Stimulated activated CD4-positive, alpha-beta T cell treated with anti-CD3 and anti-CD28 coated beads, Interleukin-2, amount 100 ng/mL, for 24 hours (primary cell): ENCODE measurements around the gene LRMDA.

Experiments
- DNase-seq, 2 donors: peaks; one replicate each; pipeline ENCODE4 v3.0.0-alpha.2; 2020

The LRMDA gene

DNA sequence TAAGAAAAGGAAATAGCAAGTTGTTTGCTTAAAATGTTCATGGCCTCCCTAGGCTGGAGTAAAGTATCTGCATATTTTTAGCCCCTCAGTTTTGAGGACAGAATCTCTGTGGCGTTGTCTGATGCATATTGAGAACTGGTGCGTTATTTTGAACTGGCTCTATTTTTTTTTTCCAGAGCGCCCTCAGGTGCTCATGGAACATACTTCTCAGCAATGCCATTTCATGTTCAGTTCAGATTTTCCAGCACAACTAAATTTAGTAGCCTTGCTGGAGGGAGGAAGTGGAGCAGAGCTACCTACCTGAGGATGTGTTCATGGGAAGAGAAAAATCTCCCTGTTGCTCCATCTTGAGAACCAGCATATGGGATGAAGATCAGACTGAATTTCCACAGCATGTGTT, 870.5 kb downstream of the LRMDA start:
- DNase-seq, result no peak

DNA sequence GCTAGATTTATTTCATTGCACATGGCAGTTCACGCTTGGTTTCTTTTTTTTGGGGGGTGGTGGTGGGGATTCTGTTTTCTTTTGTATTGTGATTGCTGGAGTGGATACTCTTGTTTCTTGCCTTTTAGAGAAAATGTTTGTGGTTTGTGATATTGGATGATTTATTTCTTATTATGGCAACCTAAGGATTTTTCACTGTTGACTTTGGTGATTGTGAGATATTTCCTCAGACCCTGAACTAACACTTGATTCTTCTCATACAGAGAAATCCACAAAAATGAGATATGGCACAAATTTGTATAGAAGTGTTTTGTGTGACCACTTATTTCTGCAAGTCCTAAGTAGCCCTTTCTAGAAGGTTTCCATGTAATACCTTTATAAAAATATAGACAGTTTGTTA, 871.1 kb downstream of the LRMDA start:
- DNase-seq, result no peak

DNA sequence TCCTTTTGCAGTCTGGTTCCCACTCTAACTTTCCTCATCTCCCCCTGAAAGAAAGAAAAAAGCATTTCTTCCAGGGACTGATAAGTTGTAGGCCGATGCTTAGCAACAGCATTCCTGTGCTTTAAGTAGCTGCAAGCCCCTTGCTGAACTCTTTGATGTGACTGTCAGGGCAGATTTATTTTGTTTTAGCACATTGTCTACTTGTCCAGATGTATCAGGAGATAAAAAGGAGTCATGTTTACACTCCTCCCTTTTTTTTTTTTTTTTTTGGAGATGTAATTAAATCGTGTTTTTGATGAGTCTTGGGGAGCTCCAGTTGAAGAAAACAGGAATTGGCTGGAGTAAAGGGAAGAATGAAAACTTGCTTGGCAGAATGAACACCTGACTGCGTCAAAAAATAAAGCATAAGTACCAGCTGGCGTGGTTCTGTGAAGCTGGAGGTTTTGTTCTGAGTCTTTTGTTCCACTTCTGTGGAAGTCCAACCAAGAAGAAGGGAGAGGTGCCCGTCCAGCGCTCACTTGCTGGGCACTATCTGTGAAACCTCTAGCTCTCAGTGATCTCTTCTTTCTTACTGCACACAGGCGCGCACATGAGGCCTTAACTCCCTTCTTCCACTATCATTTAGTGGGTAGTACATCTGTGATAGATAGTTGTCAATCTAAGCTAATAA, 871.7 kb downstream of the LRMDA start:
- no peak for DNase-seq

- peak; percentile 12 to 18 for DNase-seq
These were observed 872.4 kb downstream of the LRMDA start for GRCh38 chr10:76303682-76304316.

- no peak for DNase-seq
These were observed 874.6 kb downstream of the LRMDA start for GRCh38 chr10:76305930-76306615.

DNA sequence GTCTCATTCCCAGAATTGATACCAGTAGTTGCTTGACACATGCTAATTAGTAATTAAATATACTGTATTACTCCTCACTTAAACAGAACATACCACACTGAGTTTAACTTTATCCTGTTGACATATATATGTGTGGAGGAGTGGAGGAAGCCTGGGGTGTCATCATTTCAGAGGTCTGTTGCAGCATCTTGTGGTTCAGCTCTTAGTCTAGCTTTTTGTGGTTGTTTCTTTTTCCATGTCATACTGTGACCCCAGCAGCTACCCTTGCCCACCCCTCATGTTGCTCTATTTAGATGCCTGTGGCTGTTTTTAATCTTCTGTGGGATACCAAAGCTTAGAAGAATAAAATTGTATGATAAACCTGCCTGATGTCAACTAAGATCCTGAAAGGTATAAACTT, 875.4 kb downstream of the LRMDA start:
- no peak for DNase-seq

- DNase-seq, result no peak
These were observed 877.6 kb downstream of the LRMDA start for GRCh38 chr10:76309070-76309469.

DNA sequence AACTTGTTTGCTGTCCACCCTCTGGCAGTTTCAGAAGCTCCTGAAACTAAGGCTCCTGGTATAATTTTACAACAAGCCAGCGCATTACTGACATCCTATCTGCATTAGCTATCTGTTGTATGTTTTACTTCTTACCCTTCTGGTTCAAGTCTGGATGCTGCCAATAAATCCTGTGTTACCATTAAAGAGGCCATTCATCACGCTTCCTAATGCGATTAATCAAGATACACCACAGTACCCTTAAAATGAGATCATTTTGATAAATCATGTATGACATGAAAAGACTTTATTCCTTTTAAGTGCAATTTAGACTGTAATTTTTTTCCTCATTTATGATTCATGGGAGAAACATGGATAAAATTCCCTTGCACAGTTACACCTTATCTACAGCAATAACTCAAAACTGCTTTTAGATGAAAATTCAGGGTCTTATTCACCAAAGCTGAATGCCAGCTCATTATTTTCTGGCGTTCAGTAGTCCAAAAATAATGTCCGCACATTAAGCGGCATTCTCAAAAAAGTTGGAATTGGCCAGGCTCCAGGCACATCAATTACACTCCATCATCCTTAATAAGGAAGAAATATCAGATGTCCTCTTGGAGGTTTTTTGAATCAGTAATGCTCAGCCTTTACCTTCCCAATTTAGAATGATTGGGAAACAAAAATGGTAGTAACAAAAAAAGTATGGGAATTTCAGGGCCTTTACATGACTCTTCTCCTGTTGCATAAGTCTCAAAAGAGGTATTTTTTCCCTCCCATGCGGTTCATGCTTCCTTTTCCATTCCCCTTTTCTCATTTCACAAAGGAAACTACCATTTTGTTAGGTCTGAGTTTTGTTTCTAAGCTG, 878.5 kb downstream of the LRMDA start:
- DNase-seq, result no peak

GRCh38 chr10:76310588-76311080, 879.2 kb downstream of the LRMDA start:
- no peak for DNase-seq

GRCh38 chr10:76311752-76312636, 880.6 kb downstream of the LRMDA start:
- peak in 1 of 2 donors; percentile 4 for DNase-seq

GRCh38 chr10:76315240-76315639, 883.8 kb downstream of the LRMDA start:
- no peak for DNase-seq

DNA sequence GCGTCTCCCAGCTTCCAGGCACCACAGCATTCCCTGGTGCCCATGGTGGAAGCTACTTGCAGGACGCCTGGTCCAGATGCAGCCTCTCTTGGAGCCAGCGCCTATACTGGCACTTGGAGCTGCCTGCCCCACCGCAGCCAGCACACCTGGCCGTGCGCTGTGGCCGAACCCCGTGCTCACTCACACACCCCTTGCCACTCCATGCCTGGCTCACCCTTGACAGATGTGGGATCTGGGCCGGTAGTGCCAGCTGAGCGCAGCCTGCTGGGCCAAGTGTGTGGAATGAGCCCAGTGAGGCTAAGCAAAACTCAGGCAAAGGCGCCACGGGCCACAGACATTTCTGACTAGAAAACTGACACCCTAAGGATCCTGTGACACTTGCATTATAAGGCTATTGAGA, 884.8 kb downstream of the LRMDA start:
- DNase-seq, result no peak

DNA sequence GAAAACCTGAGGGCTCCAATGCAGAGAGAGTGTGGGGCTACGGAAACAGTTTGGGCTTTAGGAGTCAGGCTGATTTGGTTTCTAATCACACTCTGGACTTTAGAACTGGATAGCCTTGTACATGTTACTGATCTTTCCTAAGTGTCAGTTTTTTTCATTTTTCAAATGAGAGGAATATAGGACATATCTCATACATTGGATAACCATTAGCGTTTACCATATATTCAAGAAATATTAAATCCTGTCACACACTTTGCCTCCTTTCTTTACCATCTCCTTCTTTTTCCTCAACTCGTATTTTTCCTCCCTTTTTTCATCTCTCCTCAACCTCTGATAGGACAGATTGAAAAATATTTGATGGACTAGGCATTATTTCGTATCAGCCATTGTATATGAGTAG, 885.7 kb downstream of the LRMDA start:
- DNase-seq, result no peak

- no peak for DNase-seq
These were observed 886.8 kb downstream of the LRMDA start for GRCh38 chr10:76318211-76318610.

- no peak for DNase-seq
These were observed 888.2 kb downstream of the LRMDA start for GRCh38 chr10:76319661-76320060.

DNA sequence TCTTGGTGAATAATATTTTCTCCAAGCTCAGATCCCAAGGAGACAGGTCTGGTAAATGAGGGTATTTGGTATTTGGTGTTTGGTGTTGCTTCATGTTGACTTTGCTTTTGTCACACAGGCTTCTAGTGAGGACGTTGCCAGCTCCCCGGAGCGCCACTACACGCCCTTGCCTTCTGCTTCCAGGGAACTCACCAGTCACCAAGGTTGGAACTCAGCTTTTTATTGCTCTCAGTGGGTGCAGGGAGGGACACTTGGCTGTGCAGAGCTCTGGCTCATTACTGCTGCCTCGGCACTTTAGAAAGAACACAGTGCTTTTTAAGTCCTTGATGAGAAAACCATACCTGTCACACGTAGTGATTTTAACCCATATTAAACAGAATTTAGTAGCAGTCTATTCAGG, 892.9 kb downstream of the LRMDA start:
- DNase-seq, result no peak

GRCh38 chr10:76327441-76327840, 896.0 kb downstream of the LRMDA start:
- DNase-seq, result no peak

GRCh38 chr10:76328348-76328747, 896.9 kb downstream of the LRMDA start:
- no peak for DNase-seq

- DNase-seq, result no peak
These were observed 898.6 kb downstream of the LRMDA start for GRCh38 chr10:76329891-76330575.

- no peak for DNase-seq
These were observed 900.3 kb downstream of the LRMDA start for GRCh38 chr10:76331742-76332141.

DNA sequence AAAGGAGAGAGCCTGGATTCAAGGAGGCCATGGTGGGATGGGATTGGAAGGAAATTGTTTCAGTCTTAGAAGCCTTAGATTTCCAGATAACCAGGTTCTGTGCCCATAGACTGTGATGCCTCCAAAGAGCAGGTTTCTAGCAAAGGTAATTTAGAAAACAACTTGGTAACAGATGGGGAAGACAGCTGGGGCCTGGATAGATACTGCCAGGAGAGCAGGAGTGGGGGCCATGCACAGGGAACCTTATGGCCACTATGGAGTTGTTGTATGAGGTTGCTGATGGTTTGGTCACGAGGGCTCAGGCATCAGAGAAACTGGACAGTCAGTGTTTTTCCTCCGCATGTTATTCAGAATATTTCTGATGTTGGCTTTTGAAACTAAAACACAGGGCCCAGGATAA, 901.9 kb downstream of the LRMDA start:
- no peak for DNase-seq

DNA sequence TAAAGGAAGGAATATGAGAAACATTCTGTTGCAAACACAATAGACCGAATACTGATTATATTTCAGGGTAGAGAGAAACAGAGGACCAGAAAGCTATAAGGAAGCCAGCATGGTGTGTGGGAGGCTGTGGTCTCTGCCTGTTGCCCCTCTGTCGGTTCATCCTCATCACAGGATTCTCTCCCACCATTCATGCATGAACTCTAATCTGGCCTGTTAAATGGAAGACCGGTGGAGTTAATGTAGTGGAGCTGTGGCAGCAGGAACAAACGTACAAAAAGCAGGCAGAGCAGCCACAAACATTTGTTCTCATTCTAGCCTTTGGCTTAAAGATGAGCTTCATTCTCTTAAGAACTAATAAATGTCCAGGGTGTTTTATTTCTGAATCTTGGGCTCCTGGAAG, 902.4 kb downstream of the LRMDA start:
- no peak for DNase-seq
